SK-N-SH (cell line): ENCODE measurements around the gene TP63. TPM values are rescaled to one million over a fixed set of nuclear protein-coding genes. Genes with fewer than 3 reads are reported as not detected.

Source experiments
- CTCF ChIA-PET: fragments of 300-600, 350-600 bp; formaldehyde crosslinking; extraction: SDS; loops from one replicate; lab custom pipeline; 2021; lab: Yijun Ruan, JAX
- POLR2A ChIA-PET: fragments of 350-600 bp; sonication (Branson Sonifier 250); formaldehyde crosslinking; extraction: SDS; loops from one replicate; lab custom pipeline; 2020; ENCODE audit warnings: antibody characterized with exemption, inconsistent platforms; lab: Yijun Ruan, JAX
- DNase-seq: peaks from one replicate; pipeline ENCODE4 v3.0.0; 2012
- H2AFZ ChIP-seq: fragments of 200-600 bp; sonication (generic); 2 replicates; pipeline ENCODE4 v1.8.1; 2016; ENCODE audit warnings: antibody characterized with exemption, mild to moderate bottlenecking, low read depth
- H3F3A ChIP-seq: fragments of 200-600 bp; sonication (generic); replicated peaks from 2 replicates; pipeline ENCODE3; 2016; ENCODE audit warnings: antibody characterized with exemption, mild to moderate bottlenecking; ENCODE audit not compliant: insufficient read depth
- H3K27ac ChIP-seq, 2 experiments: fragments of 200-500 bp in 1 of 2; fragments of 200-600 bp in 1 of 2; sonication (Bioruptor generic) in 1 of 2; sonication (generic), shearing (Covaris generic) in 1 of 2; 2 replicates each; pipeline versions ENCODE4 v1.5.1 to v1.6.1; 2014 to 2016; ENCODE audit warnings: low read depth in 2 of 2, inconsistent platforms in 1 of 2, low read length in 1 of 2, mild to moderate bottlenecking in 1 of 2, mixed read lengths in 1 of 2
- H3K27me3 ChIP-seq: fragments of 200-600 bp; sonication (generic), shearing (Covaris generic); 2 replicates; pipeline ENCODE4 v1.6.1; 2016; ENCODE audit warnings: mixed run types; ENCODE audit not compliant: insufficient read depth
- H3K36me3 ChIP-seq, 2 experiments: fragments of 200-500 bp in 1 of 2; fragments of 200-600 bp in 1 of 2; sonication (Bioruptor generic) in 1 of 2; sonication (generic) in 1 of 2; replicated peaks in 1 of 2; 2 replicates each; pipeline versions ENCODE3 to v1.5.1; 2014 to 2016; ENCODE audit warnings: low read length in 1 of 2, mild to moderate bottlenecking in 1 of 2; ENCODE audit not compliant: insufficient read depth in 2 of 2, control insufficient read depth in 1 of 2
- H3K4me1 ChIP-seq, 2 experiments: fragments of 200-500 bp in 1 of 2; fragments of 200-600 bp in 1 of 2; sonication (Bioruptor generic) in 1 of 2; sonication (generic), shearing (Covaris generic) in 1 of 2; 2 replicates each; pipeline versions ENCODE4 v1.5.1 to v1.6.1; 2014 to 2016; ENCODE audit warnings: low read depth in 1 of 2, low read length in 1 of 2, mixed run types in 1 of 2; ENCODE audit not compliant: insufficient read depth in 2 of 2, control insufficient read depth in 1 of 2
- H3K4me2 ChIP-seq: fragments of 200-600 bp; sonication (generic), shearing (Covaris generic); 2 replicates; pipeline ENCODE4 v1.6.1; 2017; ENCODE audit warnings: mixed run types
- H3K4me3 ChIP-seq, 2 experiments: fragments of 200-500 bp in 1 of 2; fragments of 200-600 bp in 1 of 2; sonication (Bioruptor generic) in 1 of 2; sonication (generic), shearing (Covaris generic) in 1 of 2; 2 replicates each; pipeline versions ENCODE4 v1.5.1 to v1.8.1; 2014 to 2016; ENCODE audit warnings: low read depth in 2 of 2, inconsistent platforms in 1 of 2, low read length in 1 of 2, mild to moderate bottlenecking in 1 of 2, mixed read lengths in 1 of 2, moderate library complexity in 1 of 2
- H3K79me2 ChIP-seq: fragments of 200-600 bp; sonication (generic); 2 replicates; pipeline ENCODE4 v1.8.1; 2017; ENCODE audit warnings: mild to moderate bottlenecking; ENCODE audit not compliant: insufficient read depth
- H3K9ac ChIP-seq: fragments of 200-600 bp; sonication (generic); 2 replicates; pipeline ENCODE4 v1.6.1; 2017; ENCODE audit warnings: mixed run types
- H3K9me2 ChIP-seq: fragments of 200-600 bp; sonication (generic); 2 replicates; pipeline ENCODE4 v1.6.1; 2017; ENCODE audit warnings: mixed run types
- H3K9me3 ChIP-seq: fragments of 200-600 bp; sonication (generic); 2 replicates; pipeline ENCODE4 v1.6.1; 2017; ENCODE audit warnings: mixed run types, mild to moderate bottlenecking, moderate library complexity
- H4K20me1 ChIP-seq: fragments of 200-600 bp; sonication (generic); 2 replicates; pipeline ENCODE4 v1.6.1; 2017; ENCODE audit warnings: mild to moderate bottlenecking, mixed run types; ENCODE audit not compliant: insufficient read depth
- EZH2phosphoT487 ChIP-seq: fragments of 200-600 bp; sonication (generic); IDR thresholded peaks from 2 replicates; pipeline ENCODE4 v1.6.1; 2017; ENCODE audit warnings: low read depth, mixed run types, mild to moderate bottlenecking, antibody characterized with exemption, moderate library complexity, borderline replicate concordance
- FOSL2 ChIP-seq: IDR thresholded peaks from 2 replicates; pipeline ENCODE4 v1.4.0; 2012; ENCODE audit warnings: low read depth, mild to moderate bottlenecking, moderate library complexity, borderline replicate concordance
- FOXJ3 ChIP-seq: sonication (generic); formaldehyde crosslinking; IDR thresholded peaks from 2 replicates; pipeline ENCODE4 v1.5.1; 2020; ENCODE audit warnings: mild to moderate bottlenecking, missing genetic modification reagents
- GABPA ChIP-seq: IDR thresholded peaks from 2 replicates; pipeline ENCODE4 v1.4.0; 2012; ENCODE audit warnings: low read depth, mild to moderate bottlenecking
- JUND ChIP-seq: IDR thresholded peaks from 2 replicates; pipeline ENCODE4 v1.4.0; 2012
- MXI1 ChIP-seq: IDR thresholded peaks from 2 replicates; pipeline ENCODE4 v1.6.1; 2012; ENCODE audit warnings: mild to moderate bottlenecking, low read depth, low read length, improper control_type of control experiment
- NFIC ChIP-seq: IDR thresholded peaks from 2 replicates; pipeline ENCODE4 v1.4.0; 2012; ENCODE audit warnings: borderline replicate concordance
- NRF1 ChIP-seq: IDR thresholded peaks from 2 replicates; pipeline ENCODE4 v1.6.1; 2012; ENCODE audit warnings: low read depth, mild to moderate bottlenecking, low read length
- RFX5 ChIP-seq: IDR thresholded peaks from 2 replicates; pipeline ENCODE4 v1.6.1; 2012; ENCODE audit warnings: mild to moderate bottlenecking, improper control_type of control experiment, low read length
- RXRA ChIP-seq: IDR thresholded peaks from 2 replicates; pipeline ENCODE4 v1.4.0; 2012; ENCODE audit warnings: low read depth, mild to moderate bottlenecking, borderline replicate concordance
- TAF1 ChIP-seq: IDR thresholded peaks from 2 replicates; pipeline ENCODE4 v1.6.1; 2012; ENCODE audit warnings: low read depth, mild to moderate bottlenecking, low read length, moderate library complexity, borderline replicate concordance
- TCF12 ChIP-seq: IDR thresholded peaks from 2 replicates; pipeline ENCODE4 v1.4.0; 2012
- YY1 ChIP-seq: IDR thresholded peaks from 2 replicates; pipeline ENCODE4 v1.4.0; 2012; ENCODE audit warnings: low read depth, mild to moderate bottlenecking
- WGBS: methylation state at CpG from one replicate; pipeline ENCODE4 v1.1.6; 2017; ENCODE audit warnings: low lambda C conversion rate; 5-methylcytosine and 5-hydroxymethylcytosine counted together
- polyA plus RNA-seq, 3 experiments: library from polyadenylated mRNA; depleted of rRNA; stranded (reverse); fragments of >200 nt; gene quantifications; 2 replicates each; pipeline ENCODE4 v1.2.3, GENCODE V29; 2012
- TF ChIP-seq, protein P1 (sequence below): IDR thresholded peaks from 2 replicates; pipeline ENCODE4 v1.6.1; 2012; ENCODE audit warnings: mild to moderate bottlenecking, low read depth, low read length, moderate library complexity
- TF ChIP-seq, protein P2 (sequence below): IDR thresholded peaks from 2 replicates; pipeline ENCODE4; 2012
- TF ChIP-seq, protein P3 (sequence below): fragments of 200-600 bp; sonication (generic); IDR thresholded peaks from 2 replicates; pipeline ENCODE4 v1.6.1; 2017; ENCODE audit warnings: antibody characterized with exemption, mild to moderate bottlenecking, moderate library complexity

Gene TP63
- polyA plus RNA-seq, 1 of the 3 experiments (the other 2 are of a cell fraction): not detected

DNA sequence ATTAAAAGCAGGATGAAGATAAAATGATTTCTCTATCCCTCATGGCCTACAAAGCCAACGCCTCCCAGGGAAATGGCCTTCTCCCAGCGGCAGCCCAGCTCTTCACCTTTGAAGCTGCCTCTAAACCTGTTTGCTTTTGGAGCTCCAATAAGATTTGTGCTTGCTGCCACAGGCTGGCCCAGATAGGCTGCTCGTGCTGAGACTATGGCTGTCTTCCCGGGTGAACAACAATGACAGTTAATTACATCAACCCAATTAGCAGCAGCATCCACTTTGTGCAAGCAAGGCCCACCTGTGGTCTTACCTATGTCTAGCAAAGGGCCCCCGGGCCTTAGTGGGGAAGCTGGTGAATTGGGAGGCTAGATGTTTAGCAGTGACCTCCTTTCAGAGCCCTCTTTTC is 309.9 kb downstream of the TP63 start:
- DNase-seq: no peak
- TF ChIP-seq, protein P1, sequence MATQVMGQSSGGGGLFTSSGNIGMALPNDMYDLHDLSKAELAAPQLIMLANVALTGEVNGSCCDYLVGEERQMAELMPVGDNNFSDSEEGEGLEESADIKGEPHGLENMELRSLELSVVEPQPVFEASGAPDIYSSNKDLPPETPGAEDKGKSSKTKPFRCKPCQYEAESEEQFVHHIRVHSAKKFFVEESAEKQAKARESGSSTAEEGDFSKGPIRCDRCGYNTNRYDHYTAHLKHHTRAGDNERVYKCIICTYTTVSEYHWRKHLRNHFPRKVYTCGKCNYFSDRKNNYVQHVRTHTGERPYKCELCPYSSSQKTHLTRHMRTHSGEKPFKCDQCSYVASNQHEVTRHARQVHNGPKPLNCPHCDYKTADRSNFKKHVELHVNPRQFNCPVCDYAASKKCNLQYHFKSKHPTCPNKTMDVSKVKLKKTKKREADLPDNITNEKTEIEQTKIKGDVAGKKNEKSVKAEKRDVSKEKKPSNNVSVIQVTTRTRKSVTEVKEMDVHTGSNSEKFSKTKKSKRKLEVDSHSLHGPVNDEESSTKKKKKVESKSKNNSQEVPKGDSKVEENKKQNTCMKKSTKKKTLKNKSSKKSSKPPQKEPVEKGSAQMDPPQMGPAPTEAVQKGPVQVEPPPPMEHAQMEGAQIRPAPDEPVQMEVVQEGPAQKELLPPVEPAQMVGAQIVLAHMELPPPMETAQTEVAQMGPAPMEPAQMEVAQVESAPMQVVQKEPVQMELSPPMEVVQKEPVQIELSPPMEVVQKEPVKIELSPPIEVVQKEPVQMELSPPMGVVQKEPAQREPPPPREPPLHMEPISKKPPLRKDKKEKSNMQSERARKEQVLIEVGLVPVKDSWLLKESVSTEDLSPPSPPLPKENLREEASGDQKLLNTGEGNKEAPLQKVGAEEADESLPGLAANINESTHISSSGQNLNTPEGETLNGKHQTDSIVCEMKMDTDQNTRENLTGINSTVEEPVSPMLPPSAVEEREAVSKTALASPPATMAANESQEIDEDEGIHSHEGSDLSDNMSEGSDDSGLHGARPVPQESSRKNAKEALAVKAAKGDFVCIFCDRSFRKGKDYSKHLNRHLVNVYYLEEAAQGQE: no peak
- TF ChIP-seq FOXJ3 (CRISPR knock-in tag): no peak
- TF ChIP-seq FOSL2: no peak
- TF ChIP-seq JUND: no peak
- TF ChIP-seq RFX5: no peak
- TF ChIP-seq, protein P2, sequence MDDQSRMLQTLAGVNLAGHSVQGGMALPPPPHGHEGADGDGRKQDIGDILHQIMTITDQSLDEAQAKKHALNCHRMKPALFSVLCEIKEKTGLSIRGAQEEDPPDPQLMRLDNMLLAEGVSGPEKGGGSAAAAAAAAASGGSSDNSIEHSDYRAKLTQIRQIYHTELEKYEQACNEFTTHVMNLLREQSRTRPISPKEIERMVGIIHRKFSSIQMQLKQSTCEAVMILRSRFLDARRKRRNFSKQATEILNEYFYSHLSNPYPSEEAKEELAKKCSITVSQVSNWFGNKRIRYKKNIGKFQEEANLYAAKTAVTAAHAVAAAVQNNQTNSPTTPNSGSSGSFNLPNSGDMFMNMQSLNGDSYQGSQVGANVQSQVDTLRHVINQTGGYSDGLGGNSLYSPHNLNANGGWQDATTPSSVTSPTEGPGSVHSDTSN: no peak
- TF ChIP-seq GABPA: no peak
- no peak for TF ChIP-seq RXRA
- no peak for TF ChIP-seq MXI1
- TF ChIP-seq EZH2phosphoT487: no peak
- no peak for TF ChIP-seq YY1
- TF ChIP-seq NRF1: no peak
- TF ChIP-seq NFIC: no peak
- TF ChIP-seq TAF1: no peak
- TF ChIP-seq, protein P3, sequence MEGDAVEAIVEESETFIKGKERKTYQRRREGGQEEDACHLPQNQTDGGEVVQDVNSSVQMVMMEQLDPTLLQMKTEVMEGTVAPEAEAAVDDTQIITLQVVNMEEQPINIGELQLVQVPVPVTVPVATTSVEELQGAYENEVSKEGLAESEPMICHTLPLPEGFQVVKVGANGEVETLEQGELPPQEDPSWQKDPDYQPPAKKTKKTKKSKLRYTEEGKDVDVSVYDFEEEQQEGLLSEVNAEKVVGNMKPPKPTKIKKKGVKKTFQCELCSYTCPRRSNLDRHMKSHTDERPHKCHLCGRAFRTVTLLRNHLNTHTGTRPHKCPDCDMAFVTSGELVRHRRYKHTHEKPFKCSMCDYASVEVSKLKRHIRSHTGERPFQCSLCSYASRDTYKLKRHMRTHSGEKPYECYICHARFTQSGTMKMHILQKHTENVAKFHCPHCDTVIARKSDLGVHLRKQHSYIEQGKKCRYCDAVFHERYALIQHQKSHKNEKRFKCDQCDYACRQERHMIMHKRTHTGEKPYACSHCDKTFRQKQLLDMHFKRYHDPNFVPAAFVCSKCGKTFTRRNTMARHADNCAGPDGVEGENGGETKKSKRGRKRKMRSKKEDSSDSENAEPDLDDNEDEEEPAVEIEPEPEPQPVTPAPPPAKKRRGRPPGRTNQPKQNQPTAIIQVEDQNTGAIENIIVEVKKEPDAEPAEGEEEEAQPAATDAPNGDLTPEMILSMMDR: no peak
- no peak for TF ChIP-seq TCF12
- no peak overlapping the region for H3K4me3 ChIP-seq
- H3K27ac ChIP-seq: no peak overlapping the region
- no peaks in the 10 kb centered on the region for H3K36me3 ChIP-seq
- no peaks in the 10 kb centered on the region for H3K79me2 ChIP-seq
- H3K9me3 ChIP-seq: no peaks in the 10 kb centered on the region
- H3K4me2 ChIP-seq: no peak overlapping the region
- H3K27me3 ChIP-seq: peaks cover 10% of the 10 kb centered on the region; the same call in 1 of the 2 replicates
- H3K9ac ChIP-seq: no peak overlapping the region
- 0 out of 4 replicates have a peak, but pooled peaks cover 0 to 4% of the 10 kb centered on the region in 2 experiments for H3K4me1 ChIP-seq
- 3% methylated on average over 5 of the region's 5 CpGs for WGBS
- H3K9me2 ChIP-seq: no peaks in the 10 kb centered on the region
- H4K20me1 ChIP-seq: no peaks in the 10 kb centered on the region
- ChIA-PET POLR2A (no interaction called here), CTCF (interaction anchor here (1.5 to 2.7 kb wide), 3 partner anchors 19 to 26 kb away, joined by 5 to 11 read pairs (median 6); no protein-coding TSS in a partner anchor)
- H3F3A ChIP-seq: no peaks in the 10 kb centered on the region
- no peak overlapping the region for H2AFZ ChIP-seq
